Measurements from ENCODE around the gene FAM168B.

FAM168B gene

DNA sequence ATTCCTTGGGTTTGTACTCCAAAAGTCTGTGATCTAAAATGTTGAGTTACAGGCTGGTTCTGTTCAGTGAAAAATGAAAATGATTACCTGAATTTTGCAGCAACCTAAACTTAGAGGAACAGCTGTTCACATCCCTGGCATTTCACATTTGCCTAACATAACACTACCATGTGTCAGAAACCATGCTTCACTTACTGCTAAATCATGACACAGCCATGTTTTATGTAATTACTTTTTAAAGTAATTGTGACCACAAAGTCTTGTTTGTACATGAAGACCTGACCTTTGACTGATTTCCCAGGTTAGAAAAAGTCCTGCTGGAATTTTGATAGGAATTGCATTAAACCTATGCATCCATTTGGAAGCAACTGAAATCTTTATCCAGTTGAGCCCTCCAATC is 79.1 kb downstream of the FAM168B start:
- no peak for DNase-seq

DNA sequence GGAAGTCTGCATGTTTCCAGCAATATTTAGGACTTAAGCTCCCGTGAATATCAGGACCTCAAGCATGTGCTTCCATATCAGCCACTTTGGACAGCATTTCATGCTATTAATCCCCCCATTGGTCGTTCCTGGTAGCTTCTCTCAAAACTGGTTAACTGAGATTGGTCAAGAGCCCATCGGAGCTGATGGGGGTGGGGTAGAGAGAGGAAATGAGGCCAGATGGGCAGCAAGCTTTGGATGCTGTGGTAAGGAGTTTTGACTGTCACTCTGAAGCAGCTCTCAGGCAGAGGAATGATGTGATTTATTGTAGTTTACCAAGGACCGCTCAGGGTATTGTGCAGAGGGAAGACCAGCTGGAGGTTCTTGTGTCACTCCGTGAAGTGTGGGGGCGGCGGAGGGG is 81.8 kb downstream of the FAM168B start:
- peak; percentile 95 to 97 for DNase-seq

DNA sequence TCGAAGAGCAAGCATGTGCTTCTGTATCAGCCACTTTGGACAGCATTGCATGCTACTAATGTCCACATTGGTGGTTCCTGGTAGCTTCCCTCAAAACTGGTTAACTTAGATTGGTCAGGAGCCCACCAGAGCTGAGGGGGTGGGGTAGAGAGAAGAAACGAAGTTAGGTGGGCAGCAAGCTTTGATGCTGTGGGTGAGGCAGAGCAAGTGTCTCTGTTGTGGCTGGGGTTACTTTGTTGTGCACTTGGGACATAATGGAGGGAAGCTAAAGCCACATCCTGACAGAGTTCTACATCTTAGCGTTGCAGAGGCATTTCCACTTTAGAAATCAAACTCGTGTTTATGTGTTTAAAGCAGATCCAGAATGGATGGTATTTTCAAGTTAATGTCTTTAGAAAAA is 82.7 kb downstream of the FAM168B start:
- DNase-seq: no peak

DNA sequence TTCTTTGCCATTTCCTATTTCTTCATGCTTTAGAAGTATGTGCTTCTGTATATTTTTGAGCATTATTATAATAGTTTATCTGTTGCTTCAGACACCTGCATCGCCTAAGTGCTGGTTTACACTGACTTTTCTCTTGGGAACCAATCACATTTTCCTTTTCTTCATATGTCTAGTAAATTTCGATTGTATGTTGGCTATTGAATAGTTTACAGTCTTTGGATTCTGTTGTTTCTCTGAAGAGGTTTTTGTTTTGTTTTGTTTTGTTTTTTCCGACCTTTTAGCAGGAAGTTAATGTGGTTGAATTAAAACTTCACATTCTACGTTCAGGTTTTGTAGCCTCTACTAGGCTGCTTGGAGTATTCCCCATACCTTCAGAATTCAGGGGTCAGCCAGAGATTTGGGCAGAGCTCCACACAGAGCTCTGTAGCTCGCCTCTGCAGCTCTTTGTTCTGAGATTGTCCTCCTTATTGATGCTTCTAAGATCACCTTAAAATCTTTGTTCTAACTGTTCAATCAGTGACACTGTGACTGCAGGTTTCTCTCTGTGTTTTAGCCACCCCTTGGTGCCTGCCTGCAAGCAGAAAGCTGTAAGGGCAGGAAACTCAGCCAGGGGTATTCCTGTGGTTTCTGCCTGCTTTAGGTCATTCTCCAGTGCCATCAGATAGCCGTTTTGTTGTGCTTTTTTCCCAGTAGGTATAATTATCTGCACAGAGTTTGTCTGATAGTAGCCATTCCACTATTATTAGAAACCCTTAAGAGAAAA is 83.4 kb downstream of the FAM168B start:
- no peak for DNase-seq

DNA sequence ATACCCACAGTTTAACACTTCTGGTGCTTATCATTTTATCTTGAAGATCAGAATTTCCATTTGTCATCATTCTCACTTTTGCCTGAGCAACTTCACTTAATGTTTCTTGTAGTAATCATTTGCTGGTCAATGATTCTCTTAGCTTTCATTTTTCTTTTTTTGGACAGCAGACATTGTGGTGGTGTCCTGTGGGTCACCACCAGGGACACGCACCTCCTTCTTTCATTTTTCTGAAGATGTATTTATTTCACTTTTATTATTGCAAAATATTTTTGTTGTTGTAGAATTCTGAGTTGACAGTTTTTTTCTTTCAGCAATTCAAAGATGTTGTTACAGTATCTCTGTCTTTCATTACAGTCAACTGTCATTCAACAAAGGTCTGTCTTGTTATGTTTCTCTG is 84.3 kb downstream of the FAM168B start:
- DNase-seq: no peak

DNA sequence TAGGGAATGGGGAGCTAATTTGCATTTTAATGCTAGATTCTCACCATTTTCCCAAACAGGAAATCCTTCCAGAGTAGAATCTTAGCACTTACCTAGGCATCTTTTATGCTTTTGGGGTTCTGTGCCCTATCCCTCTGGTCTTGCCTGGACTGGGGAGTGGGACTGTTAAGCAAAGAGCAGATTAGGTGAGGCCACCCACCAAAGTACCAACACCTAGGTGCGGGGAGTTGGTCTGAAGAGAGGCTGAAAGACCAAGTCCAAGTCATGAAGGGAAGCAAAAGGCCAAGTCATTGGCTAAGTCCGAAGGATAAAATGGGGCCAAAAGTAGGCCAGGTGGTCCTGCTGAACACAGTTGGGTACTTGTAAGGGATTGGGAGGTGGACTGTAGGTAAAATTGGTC is 86.7 kb downstream of the FAM168B start:
- no peak for DNase-seq

DNA sequence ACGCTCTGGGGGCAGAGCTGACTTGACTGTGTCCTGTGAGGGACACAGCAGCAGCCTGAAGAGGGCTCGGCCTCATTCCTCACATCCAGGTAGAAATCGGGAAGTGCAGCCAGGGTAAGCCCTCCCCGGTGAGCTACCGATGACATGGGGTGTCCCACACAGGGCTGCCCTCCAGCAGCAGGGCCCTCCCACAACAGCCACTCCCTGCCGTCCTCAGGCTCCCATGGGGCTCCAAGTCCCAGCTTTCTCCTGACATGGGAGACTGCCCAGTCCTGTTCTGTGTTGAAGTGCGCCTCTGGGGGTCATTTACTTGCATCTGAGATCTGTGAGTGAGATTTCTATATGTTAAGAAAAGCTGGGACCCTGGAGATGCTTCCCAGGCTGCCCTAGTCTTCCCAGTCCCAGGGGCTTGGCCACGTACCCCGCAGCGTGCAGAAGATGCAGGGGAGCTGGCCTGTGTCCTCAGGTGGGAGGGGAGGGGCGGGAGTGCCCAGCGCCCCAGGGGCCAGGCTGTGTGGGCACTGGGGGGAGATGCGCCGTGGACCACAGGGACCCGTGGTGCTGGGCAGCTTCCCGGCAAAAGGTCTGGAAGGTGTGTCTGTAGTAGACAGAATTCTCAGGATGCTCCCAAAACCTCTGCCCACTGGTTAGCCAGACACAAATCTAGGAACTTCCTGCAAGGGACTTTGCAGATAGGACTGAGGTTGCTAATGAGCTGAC is 87.9 kb downstream of the FAM168B start:
- DNase-seq: no peak

DNA sequence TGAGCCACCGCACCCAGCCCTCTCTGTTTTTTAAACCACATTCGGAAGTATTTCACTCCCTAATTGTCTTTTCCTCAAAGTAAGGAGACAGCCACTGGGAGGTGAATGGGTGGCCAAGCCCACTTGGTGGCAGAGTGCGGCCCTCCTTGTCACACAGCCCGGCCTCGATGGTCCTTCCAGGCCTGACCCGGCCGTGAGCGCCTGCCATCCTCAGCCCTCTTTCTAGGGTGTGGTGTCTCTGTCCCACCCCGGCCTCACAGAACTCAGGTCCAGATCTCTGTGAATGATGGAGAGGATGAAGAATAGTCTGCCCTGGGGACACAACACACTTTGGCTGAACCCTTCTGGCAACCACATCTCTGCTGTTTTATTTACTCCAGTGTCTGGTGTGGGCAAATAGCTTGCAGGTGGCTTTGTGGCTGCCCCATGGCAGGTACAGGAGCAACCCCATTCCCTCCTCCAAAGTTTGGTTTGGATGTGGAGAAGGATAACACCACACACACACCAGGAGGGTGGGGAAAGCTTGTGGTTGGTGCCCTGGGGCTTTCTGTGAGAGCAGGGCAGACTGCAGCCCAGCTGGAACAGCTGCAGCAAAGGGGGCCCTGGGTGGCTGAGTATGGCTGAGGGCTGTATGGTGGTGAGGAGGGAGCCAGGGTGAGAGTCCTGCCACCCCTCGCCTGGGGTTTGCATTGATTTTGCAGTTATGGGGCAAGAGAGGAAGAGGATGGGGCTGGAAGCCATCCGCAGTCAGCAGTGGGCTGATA is 88.6 kb downstream of the FAM168B start:
- DNase-seq: no peak

DNA sequence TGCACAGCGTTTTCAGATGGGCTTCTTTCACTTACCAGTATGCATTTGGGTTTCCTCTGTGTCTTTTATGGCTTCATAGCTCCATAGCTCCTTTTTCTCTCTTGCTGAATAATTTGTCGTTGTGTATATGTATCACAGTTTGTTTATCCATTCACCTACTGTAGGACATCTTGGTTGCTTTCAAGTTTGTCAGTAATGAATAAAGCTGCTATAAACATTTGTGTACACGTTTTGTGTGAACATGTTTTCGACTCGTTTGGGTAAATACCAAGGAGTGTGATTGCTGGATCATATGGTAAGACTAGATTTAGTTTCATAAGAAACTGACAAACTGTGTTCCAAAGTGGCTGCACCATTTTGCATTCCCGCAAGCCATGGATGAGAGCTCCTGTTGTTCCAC is 94.7 kb downstream of the FAM168B start:
- DNase-seq: no peak
